ENCODE data around the gene CGREF1.
A peak's percentile ranks its signal among the peaks of the same experiment; 100 is the strongest.

The CGREF1 gene

DNA sequence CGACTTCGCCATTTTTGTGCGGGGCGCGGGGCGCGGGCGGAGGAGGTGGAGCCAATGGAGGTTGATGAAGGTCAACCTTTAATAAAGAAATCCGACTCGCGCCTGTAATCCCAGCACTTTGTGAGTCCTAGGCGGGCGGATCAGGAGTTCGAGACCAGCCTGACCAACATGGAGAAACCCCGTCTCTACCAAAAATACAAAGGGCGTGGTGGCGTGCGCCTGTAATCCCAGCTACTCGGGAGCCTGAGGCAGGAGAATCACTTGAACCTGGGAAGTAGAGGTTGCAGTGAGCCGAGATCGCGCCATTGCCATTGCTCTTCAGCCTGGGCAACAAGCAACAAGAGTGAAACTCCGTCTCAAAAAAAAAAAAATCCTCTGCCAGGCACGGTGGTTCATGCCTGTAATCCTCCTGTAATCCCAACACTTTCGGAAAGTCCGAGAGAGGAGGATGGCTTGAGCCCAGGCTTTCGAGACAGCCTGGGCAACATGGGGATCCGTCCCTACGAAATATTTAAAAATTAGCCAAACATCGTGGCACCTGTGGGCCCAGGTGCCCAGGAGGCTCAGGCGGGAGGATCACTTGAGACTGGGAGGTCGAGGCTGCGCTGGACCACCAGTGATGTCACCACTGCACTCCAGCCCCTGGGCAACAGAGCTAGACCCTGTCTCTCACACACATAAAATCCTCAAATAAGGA, 16.0 kb upstream of the CGREF1 start:
- Histone ChIP-seq H2BK5ac (ENCODE audit: low read length) (no peak overlapping the region), H3K56ac (ENCODE audit: low read length) (peak overlapping the region; percentile 76), H3K27me3 (ENCODE audit: insufficient read depth, low read length, poor library complexity) (no peaks in the 10 kb centered on the region), H3K18ac (ENCODE audit: low read length) (no peak overlapping the region), H3K4me2 (ENCODE audit: low read length) (no peak overlapping the region), H3K4me3 (ENCODE audit: low read length) (no peak overlapping the region), H3K36me3 (ENCODE audit: control insufficient read depth, insufficient read depth, low read length) (peaks cover 8% of the 10 kb centered on the region), H3K4ac (ENCODE audit: low read depth, low read length) (no peak overlapping the region), H3K27ac (ENCODE audit: low read depth, low read length) (no peak overlapping the region), H2BK15ac (replicated peaks; ENCODE audit: low read depth) (no peak overlapping the region), H2BK120ac (ENCODE audit: low read depth, low read length) (no peak overlapping the region), H3K9ac (ENCODE audit: low read length) (peak overlapping the region; percentile 49), H3K79me2 (ENCODE audit: control insufficient read depth, insufficient read depth, low read length) (peaks cover 11% of the 10 kb centered on the region), H2AK5ac (ENCODE audit: low read length) (no peak overlapping the region), H3K79me1 (ENCODE audit: low read length) (peaks cover 10% of the 10 kb centered on the region), H4K8ac (ENCODE audit: low read depth, low read length) (no peak overlapping the region), H4K5ac (ENCODE audit: low read length) (no peak overlapping the region), H3K23ac (ENCODE audit: low read length) (no peak overlapping the region), H3K4me1 (ENCODE audit: control insufficient read depth, low read depth, low read length) (peaks cover 6% of the 10 kb centered on the region)
- DNase-seq: no peak
- no CpG with 5 or more reads among the region's 33 CpGs for WGBS (ENCODE audit: extremely low coverage, insufficient coverage, low lambda C conversion rate)

DNA sequence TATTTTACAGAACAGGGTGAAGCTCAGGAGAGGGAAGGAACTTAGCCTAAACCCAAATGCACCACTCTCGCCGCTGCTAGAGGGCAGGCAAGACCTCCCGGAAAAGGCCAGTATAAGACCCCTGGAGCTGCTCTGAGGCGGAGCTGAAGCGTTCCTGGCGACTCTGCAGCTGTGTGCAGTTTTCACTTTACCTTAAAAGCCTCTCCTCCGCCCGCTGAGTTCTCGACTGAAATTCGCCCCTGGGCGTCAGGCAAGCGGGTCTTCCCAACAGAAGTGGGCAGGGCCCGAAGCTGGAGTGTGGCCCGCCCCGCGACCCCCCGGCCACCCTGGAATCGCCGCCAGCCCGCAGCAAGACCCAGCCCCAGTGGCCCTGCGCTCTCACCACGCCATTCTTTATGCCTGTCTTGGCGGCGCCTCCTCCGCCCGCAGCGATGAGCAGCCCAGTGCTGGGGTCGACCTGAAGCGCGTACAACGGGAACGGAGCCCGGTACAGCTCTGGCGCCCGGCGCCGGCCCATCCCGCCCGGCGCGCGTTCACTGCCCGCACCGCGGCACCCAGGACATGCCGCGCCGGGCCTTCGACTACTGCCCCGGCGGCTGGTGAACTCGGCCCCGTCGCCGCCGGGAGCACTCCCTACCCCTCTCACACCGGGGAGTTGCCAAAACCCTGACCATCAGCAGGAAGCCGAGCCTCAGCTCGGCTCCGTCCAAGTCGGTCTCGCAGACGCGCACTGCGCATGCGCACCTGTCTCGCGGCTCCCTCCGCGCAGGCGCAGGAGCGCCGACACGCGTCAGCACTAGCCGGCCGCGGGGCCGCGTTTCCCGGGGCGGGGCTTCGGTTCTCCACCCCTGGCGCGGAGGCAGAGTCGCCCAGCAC, 15.2 kb upstream of the CGREF1 start, which contains the start of gene PREB:
Gene PREB, minus strand, starts transcription at position 732 of the 876 bp plus-strand sequence. Its CDS starts 215 bp downstream, at position 517.
- H3K4ac ChIP-seq (ENCODE audit: low read depth, low read length): no peak within 1 kb of the TSS
- H3K27ac ChIP-seq (ENCODE audit: low read depth, low read length): peak within 1 kb of the TSS; percentile 10
- H2BK120ac ChIP-seq (ENCODE audit: low read depth, low read length): no peak within 1 kb of the TSS
- H3K4me1 ChIP-seq (ENCODE audit: control insufficient read depth, low read depth, low read length): peaks cover 6% of the 10 kb centered on the region
- H3K36me3 ChIP-seq (ENCODE audit: control insufficient read depth, insufficient read depth, low read length): peaks cover 8% of the 10 kb centered on the region
- H3K79me2 ChIP-seq (ENCODE audit: control insufficient read depth, insufficient read depth, low read length): peaks cover 11% of the 10 kb centered on the region
- H4K8ac ChIP-seq (ENCODE audit: low read depth, low read length): no peak within 1 kb of the TSS
- H3K4me2 ChIP-seq (ENCODE audit: low read length): peak within 1 kb of the TSS; percentile 93
- H4K5ac ChIP-seq (ENCODE audit: low read length): no peak within 1 kb of the TSS
- H2BK5ac ChIP-seq (ENCODE audit: low read length): no peak within 1 kb of the TSS
- peaks cover 10% of the 10 kb centered on the region for H3K79me1 ChIP-seq (ENCODE audit: low read length)
- H3K4me3 ChIP-seq (ENCODE audit: low read length): peak within 1 kb of the TSS; percentile 69
- H3K23ac ChIP-seq (ENCODE audit: low read length): no peak within 1 kb of the TSS
- no peak within 1 kb of the TSS for H2BK15ac ChIP-seq (replicated peaks; ENCODE audit: low read depth)
- DNase-seq: peak; percentile 97
- H3K18ac ChIP-seq (ENCODE audit: low read length): peak within 1 kb of the TSS; percentile 44
- no CpG with 5 or more reads among the region's 86 CpGs for WGBS (ENCODE audit: extremely low coverage, insufficient coverage, low lambda C conversion rate)
- H3K9ac ChIP-seq (ENCODE audit: low read length): peak within 1 kb of the TSS; percentile 85
- H3K56ac ChIP-seq (ENCODE audit: low read length): peak within 1 kb of the TSS; percentile 89
- H2AK5ac ChIP-seq (ENCODE audit: low read length): no peak within 1 kb of the TSS
- H3K27me3 ChIP-seq (ENCODE audit: insufficient read depth, low read length, poor library complexity): no peaks in the 10 kb centered on the region

DNA sequence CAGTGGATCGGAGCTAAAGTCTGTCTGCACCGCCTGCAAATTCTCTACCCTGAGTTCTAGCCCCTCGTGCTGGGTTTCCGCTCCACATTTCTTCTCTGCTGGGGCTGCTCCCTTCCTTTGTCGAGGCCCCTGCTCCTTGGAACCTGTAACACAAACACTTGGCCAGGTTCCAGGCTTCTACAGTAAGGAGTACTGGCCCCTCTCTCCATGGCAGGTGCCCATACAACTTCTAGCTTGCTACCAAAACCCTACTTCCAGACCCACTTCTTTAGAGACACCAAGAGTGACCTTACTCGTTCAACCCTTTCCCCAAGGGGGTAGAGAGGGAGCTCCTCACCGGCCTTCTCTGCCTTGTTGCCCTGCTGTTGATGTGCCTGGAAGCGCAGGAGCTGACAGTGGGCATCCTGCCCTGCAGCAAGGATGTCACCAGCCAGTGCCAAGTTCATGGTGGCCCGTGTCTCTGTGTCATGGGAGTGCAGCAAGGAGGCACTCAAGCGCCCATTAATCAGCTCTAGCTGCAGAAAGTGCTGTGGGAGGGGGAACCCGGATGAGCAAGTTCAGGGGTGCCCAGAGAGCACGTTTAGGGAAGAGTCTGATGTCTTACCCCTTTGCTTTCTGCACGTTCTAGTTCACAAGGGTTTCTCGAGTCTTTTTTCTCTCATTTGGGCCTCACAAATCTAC, 14.4 kb upstream of the CGREF1 start:
- peak overlapping the region; percentile 69 for H3K4me3 ChIP-seq (ENCODE audit: low read length)
- peak overlapping the region; percentile 89 for H3K56ac ChIP-seq (ENCODE audit: low read length)
- H3K4me1 ChIP-seq (ENCODE audit: control insufficient read depth, low read depth, low read length): peaks cover 6% of the 10 kb centered on the region
- H2BK15ac ChIP-seq (replicated peaks; ENCODE audit: low read depth): no peak overlapping the region
- peaks cover 11% of the 10 kb centered on the region for H3K79me2 ChIP-seq (ENCODE audit: control insufficient read depth, insufficient read depth, low read length)
- H3K18ac ChIP-seq (ENCODE audit: low read length): no peak overlapping the region
- DNase-seq: no peak
- H4K5ac ChIP-seq (ENCODE audit: low read length): no peak overlapping the region
- H3K27me3 ChIP-seq (ENCODE audit: insufficient read depth, low read length, poor library complexity): no peaks in the 10 kb centered on the region
- H3K36me3 ChIP-seq (ENCODE audit: control insufficient read depth, insufficient read depth, low read length): peaks cover 8% of the 10 kb centered on the region
- H2BK5ac ChIP-seq (ENCODE audit: low read length): no peak overlapping the region
- H3K23ac ChIP-seq (ENCODE audit: low read length): no peak overlapping the region
- no peak overlapping the region for H3K4ac ChIP-seq (ENCODE audit: low read depth, low read length)
- peaks cover 10% of the 10 kb centered on the region for H3K79me1 ChIP-seq (ENCODE audit: low read length)
- H2AK5ac ChIP-seq (ENCODE audit: low read length): no peak overlapping the region
- no peak overlapping the region for H3K27ac ChIP-seq (ENCODE audit: low read depth, low read length)
- H3K9ac ChIP-seq (ENCODE audit: low read length): peak overlapping the region; percentile 85
- no peak overlapping the region for H2BK120ac ChIP-seq (ENCODE audit: low read depth, low read length)
- WGBS (ENCODE audit: extremely low coverage, insufficient coverage, low lambda C conversion rate): no CpG with 5 or more reads among the region's 14 CpGs
- no peak overlapping the region for H4K8ac ChIP-seq (ENCODE audit: low read depth, low read length)
- H3K4me2 ChIP-seq (ENCODE audit: low read length): peak overlapping the region; percentile 93

DNA sequence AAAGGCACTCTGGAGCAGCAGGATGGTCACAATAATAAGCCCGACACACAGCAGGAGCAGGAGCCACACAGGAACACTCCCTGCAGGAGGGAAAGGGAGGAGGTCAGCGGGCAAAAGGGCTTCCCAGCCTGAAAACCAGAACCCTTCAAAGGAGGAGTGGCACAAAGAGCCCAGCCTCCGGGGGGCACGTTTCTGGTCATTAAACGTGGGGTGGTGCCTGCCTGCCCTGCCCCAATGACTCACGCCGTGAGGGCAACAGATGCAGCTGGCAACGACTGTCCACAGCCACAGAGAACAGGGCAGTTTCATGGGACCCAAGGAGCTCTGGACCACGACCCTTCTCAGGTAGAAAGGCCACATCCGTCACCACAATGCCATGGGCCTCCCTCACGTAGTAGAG, 12.5 kb upstream of the CGREF1 start:
- H3K79me1 ChIP-seq (ENCODE audit: low read length): peaks cover 10% of the 10 kb centered on the region
- no peak overlapping the region for H3K4ac ChIP-seq (ENCODE audit: low read depth, low read length)
- no peak overlapping the region for H4K8ac ChIP-seq (ENCODE audit: low read depth, low read length)
- no peak overlapping the region for H3K56ac ChIP-seq (ENCODE audit: low read length)
- H3K4me1 ChIP-seq (ENCODE audit: control insufficient read depth, low read depth, low read length): peaks cover 6% of the 10 kb centered on the region
- H3K9ac ChIP-seq (ENCODE audit: low read length): no peak overlapping the region
- H3K79me2 ChIP-seq (ENCODE audit: control insufficient read depth, insufficient read depth, low read length): peaks cover 11% of the 10 kb centered on the region
- H2AK5ac ChIP-seq (ENCODE audit: low read length): no peak overlapping the region
- no peak overlapping the region for H4K5ac ChIP-seq (ENCODE audit: low read length)
- no peaks in the 10 kb centered on the region for H3K27me3 ChIP-seq (ENCODE audit: insufficient read depth, low read length, poor library complexity)
- no peak overlapping the region for H3K4me2 ChIP-seq (ENCODE audit: low read length)
- no peak overlapping the region for H3K23ac ChIP-seq (ENCODE audit: low read length)
- no peak overlapping the region for H3K27ac ChIP-seq (ENCODE audit: low read depth, low read length)
- H3K36me3 ChIP-seq (ENCODE audit: control insufficient read depth, insufficient read depth, low read length): peaks cover 8% of the 10 kb centered on the region
- no peak overlapping the region for H2BK120ac ChIP-seq (ENCODE audit: low read depth, low read length)
- no peak overlapping the region for H3K4me3 ChIP-seq (ENCODE audit: low read length)
- WGBS (ENCODE audit: extremely low coverage, insufficient coverage, low lambda C conversion rate): no CpG with 5 or more reads among the region's 11 CpGs
- H3K18ac ChIP-seq (ENCODE audit: low read length): no peak overlapping the region
- no peak overlapping the region for H2BK15ac ChIP-seq (replicated peaks; ENCODE audit: low read depth)
- no peak for DNase-seq
- H2BK5ac ChIP-seq (ENCODE audit: low read length): no peak overlapping the region

DNA sequence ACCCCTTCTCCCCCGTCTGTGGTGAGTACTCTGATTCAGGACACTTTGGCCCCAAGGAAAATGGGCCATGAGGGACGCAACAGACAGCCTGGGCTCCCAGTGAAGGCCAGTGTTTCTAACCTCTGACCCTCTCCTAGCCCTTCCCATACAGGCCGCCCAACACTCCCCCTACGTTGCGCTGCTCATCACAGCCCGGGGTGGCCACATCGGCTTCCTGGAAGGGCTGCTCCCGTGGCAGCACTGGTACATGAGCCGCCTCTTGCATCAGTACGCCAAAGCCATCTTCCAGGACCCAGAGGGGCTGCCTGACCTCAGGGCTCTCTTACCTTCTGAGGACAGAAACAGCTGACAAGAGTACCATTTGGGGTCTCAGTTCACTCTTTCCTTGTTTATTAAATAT, 11.5 kb upstream of the CGREF1 start:
- no peak overlapping the region for H3K4ac ChIP-seq (ENCODE audit: low read depth, low read length)
- no peak overlapping the region for H3K56ac ChIP-seq (ENCODE audit: low read length)
- no peak overlapping the region for H4K8ac ChIP-seq (ENCODE audit: low read depth, low read length)
- H3K79me1 ChIP-seq (ENCODE audit: low read length): peaks cover 10% of the 10 kb centered on the region
- no peak for DNase-seq
- no CpG with 5 or more reads among the region's 10 CpGs for WGBS (ENCODE audit: extremely low coverage, insufficient coverage, low lambda C conversion rate)
- H2BK5ac ChIP-seq (ENCODE audit: low read length): no peak overlapping the region
- no peak overlapping the region for H3K27ac ChIP-seq (ENCODE audit: low read depth, low read length)
- no peak overlapping the region for H3K23ac ChIP-seq (ENCODE audit: low read length)
- no peak overlapping the region for H3K4me2 ChIP-seq (ENCODE audit: low read length)
- no peak overlapping the region for H2BK120ac ChIP-seq (ENCODE audit: low read depth, low read length)
- H3K27me3 ChIP-seq (ENCODE audit: insufficient read depth, low read length, poor library complexity): no peaks in the 10 kb centered on the region
- H3K9ac ChIP-seq (ENCODE audit: low read length): no peak overlapping the region
- H2AK5ac ChIP-seq (ENCODE audit: low read length): no peak overlapping the region
- H4K5ac ChIP-seq (ENCODE audit: low read length): no peak overlapping the region
- H3K79me2 ChIP-seq (ENCODE audit: control insufficient read depth, insufficient read depth, low read length): peaks cover 11% of the 10 kb centered on the region
- H2BK15ac ChIP-seq (replicated peaks; ENCODE audit: low read depth): no peak overlapping the region
- H3K4me3 ChIP-seq (ENCODE audit: low read length): no peak overlapping the region
- peaks cover 6% of the 10 kb centered on the region for H3K4me1 ChIP-seq (ENCODE audit: control insufficient read depth, low read depth, low read length)
- peaks cover 8% of the 10 kb centered on the region for H3K36me3 ChIP-seq (ENCODE audit: control insufficient read depth, insufficient read depth, low read length)
- H3K18ac ChIP-seq (ENCODE audit: low read length): no peak overlapping the region
